GM12865 (cell line): Measurements from ENCODE around the gene ZNRF3.
A peak's percentile ranks its signal among the peaks of the same experiment; 100 is the strongest.

ENCODE experiments used
- DNase-seq: peaks from one replicate; pipeline ENCODE4 v3.0.0; 2010; ENCODE audit warnings: low read depth
- H3K4me3 ChIP-seq: 2 replicates; pipeline ENCODE4 v1.5.1; 2011; ENCODE audit warnings: mild to moderate bottlenecking, low read depth, low read length, control low read depth
- TF ChIP-seq, protein P1 (sequence below): IDR thresholded peaks from 2 replicates; pipeline ENCODE4 v1.5.1; 2011; ENCODE audit warnings: low read length, control low read depth, low read depth, inconsistent platforms; ENCODE audit not compliant: insufficient read depth; ENCODE audit errors: missing control alignments

The ZNRF3 gene

GRCh38 chr22:28869736-28870135 is 13.6 kb upstream of the ZNRF3 start:
- no peak overlapping the region for H3K4me3 ChIP-seq
- DNase-seq, result no peak
- TF ChIP-seq, protein P1, sequence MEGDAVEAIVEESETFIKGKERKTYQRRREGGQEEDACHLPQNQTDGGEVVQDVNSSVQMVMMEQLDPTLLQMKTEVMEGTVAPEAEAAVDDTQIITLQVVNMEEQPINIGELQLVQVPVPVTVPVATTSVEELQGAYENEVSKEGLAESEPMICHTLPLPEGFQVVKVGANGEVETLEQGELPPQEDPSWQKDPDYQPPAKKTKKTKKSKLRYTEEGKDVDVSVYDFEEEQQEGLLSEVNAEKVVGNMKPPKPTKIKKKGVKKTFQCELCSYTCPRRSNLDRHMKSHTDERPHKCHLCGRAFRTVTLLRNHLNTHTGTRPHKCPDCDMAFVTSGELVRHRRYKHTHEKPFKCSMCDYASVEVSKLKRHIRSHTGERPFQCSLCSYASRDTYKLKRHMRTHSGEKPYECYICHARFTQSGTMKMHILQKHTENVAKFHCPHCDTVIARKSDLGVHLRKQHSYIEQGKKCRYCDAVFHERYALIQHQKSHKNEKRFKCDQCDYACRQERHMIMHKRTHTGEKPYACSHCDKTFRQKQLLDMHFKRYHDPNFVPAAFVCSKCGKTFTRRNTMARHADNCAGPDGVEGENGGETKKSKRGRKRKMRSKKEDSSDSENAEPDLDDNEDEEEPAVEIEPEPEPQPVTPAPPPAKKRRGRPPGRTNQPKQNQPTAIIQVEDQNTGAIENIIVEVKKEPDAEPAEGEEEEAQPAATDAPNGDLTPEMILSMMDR, result no peak

DNA sequence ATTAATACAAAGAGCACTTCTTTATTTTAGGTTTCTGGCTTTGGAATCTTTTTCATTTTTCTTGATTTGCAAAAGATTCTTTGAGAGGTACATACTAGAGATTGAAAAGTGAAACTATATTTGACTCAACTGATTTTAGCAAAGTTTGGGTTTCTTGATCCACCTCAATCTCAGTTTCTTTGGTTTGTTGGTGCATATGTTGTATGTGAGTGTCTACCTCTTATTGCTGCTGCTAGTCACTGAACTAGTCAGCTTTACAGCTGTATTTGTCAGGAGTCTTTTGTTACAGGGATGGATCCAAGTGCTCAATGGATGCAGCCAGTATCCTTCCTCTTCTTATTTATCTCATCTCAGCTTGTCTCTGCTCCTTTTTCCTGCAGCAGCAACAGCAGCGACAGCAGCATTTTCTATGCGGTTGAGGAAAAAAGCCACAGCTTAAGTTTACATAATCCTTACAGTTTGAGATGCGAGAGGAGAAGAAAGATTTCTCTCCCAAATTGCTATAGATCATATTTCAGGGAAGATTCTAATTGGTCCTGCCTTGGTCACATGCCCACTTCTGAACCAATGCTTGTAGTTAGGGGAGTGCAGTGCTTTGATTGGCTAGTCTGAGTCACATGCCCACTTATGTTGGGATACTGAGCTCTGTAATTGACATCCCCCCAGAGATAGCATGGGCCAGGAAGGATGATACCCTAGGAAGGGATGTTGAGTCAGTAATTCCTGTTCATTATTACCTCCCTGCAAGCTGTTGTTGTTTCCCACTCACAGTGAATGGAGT is 10.0 kb upstream of the ZNRF3 start:
- TF ChIP-seq, protein P1, result no peak
- no peak overlapping the region for H3K4me3 ChIP-seq
- no peak for DNase-seq

- DNase-seq, result no peak
- TF ChIP-seq, protein P1, result no peak
- no peak overlapping the region for H3K4me3 ChIP-seq
Measured at GRCh38 chr22:28874061-28874460, 9.3 kb upstream of the ZNRF3 start.

GRCh38 chr22:28874811-28875320 is 8.5 kb upstream of the ZNRF3 start:
- DNase-seq, result no peak
- TF ChIP-seq, protein P1, result no peak
- H3K4me3 ChIP-seq, result no peak overlapping the region

- TF ChIP-seq, protein P1, result no peak
- DNase-seq, result no peak
- peak overlapping the region; percentile 44 for H3K4me3 ChIP-seq
Measured at GRCh38 chr22:28882545-28882877, 861 bp upstream of the ZNRF3 start.

GRCh38 chr22:28883657-28883916 is 215 bp downstream of the ZNRF3 start:
- DNase-seq, result no peak
- TF ChIP-seq, protein P1, result no peak

More at GRCh38 chr22:28883657-28883916, 215 bp downstream of the ZNRF3 start:
- H3K4me3 ChIP-seq, result peak overlapping the region; percentile 35
